ENCODE measurements around the gene GLIS2. TPM values are rescaled to one million over a fixed set of nuclear protein-coding genes. Genes with fewer than 3 reads are reported as not detected.

GLIS2 gene
- total RNA-seq, 1 experiment from 2014 or later: 0.46 TPM

GRCh38 chr16:4297480-4297879, 18.4 kb upstream of the GLIS2 start:
- DNase-seq (ENCODE audit: low read depth): no peak

GRCh38 chr16:4298761-4299522, 16.9 kb upstream of the GLIS2 start:
- peak; percentile 95 for DNase-seq (ENCODE audit: low read depth)

GRCh38 chr16:4301177-4301576, 14.7 kb upstream of the GLIS2 start:
- no peak for DNase-seq (ENCODE audit: low read depth)

GRCh38 chr16:4301968-4302367, 13.9 kb upstream of the GLIS2 start:
- no peak for DNase-seq (ENCODE audit: low read depth)

GRCh38 chr16:4303973-4304372, 11.9 kb upstream of the GLIS2 start:
- DNase-seq (ENCODE audit: low read depth): no peak

GRCh38 chr16:4306470-4307214, 9.2 kb upstream of the GLIS2 start:
- DNase-seq (ENCODE audit: low read depth): no peak

GRCh38 chr16:4307215-4308037, 8.4 kb upstream of the GLIS2 start:
- peak; percentile 92 for DNase-seq (ENCODE audit: low read depth)

- DNase-seq (ENCODE audit: low read depth): no peak
Measured at GRCh38 chr16:4309102-4309832, 6.6 kb upstream of the GLIS2 start.

- peak; percentile 80 for DNase-seq (ENCODE audit: low read depth)
Measured at GRCh38 chr16:4309833-4310266, 6.0 kb upstream of the GLIS2 start.

GRCh38 chr16:4313563-4314531, 2.0 kb upstream of the GLIS2 start:
- DNase-seq (ENCODE audit: low read depth): peak; percentile 46

GRCh38 chr16:4314532-4315185, 1.2 kb upstream of the GLIS2 start:
- DNase-seq (ENCODE audit: low read depth): peak; percentile 61

- peak; percentile 41 for DNase-seq (ENCODE audit: low read depth)
Measured at GRCh38 chr16:4316108-4316863, 419 bp downstream of the GLIS2 start.

- DNase-seq (ENCODE audit: low read depth): peak; percentile 56
Measured at GRCh38 chr16:4316864-4317531, 1.1 kb downstream of the GLIS2 start.

GRCh38 chr16:4317532-4318450, 1.9 kb downstream of the GLIS2 start:
- DNase-seq (ENCODE audit: low read depth): peak; percentile 69

- DNase-seq (ENCODE audit: low read depth): peak; percentile 52
Measured at GRCh38 chr16:4318451-4318910, 2.6 kb downstream of the GLIS2 start.

GRCh38 chr16:4318967-4319366, 3.1 kb downstream of the GLIS2 start:
- DNase-seq (ENCODE audit: low read depth): no peak
